Caco-2 (cell line): ENCODE results near the gene SUMF1. TPM values are rescaled to one million over a fixed set of nuclear protein-coding genes. Genes with fewer than 3 reads are reported as not detected.
"Not testable (repeated sequence)": the region's sequence is repeated elsewhere in the genome, so short reads cannot be mapped to it uniquely, and the experiment has no call there.

ENCODE experiments used
- BruUV-seq: library from RNA; stranded (reverse); fragments of 400-500 nt; replicated peaks from 2 replicates; lab custom pipeline; 2021; lab: Mats Ljungman, UMichigan
- CTCF ChIA-PET: fragments of 300-600 bp; sonication (Branson Sonifier 250); formaldehyde crosslinking; loops from one replicate; lab custom pipeline; 2022; ENCODE audit warnings: antibody characterized with exemption; lab: Charles Lee
- POLR2A ChIA-PET: fragments of 300-600 bp; sonication (Branson Sonifier 250); formaldehyde crosslinking; loops from one replicate; lab custom pipeline; 2022; ENCODE audit warnings: antibody characterized with exemption; lab: Charles Lee
- DNase-seq, 2 experiments: peaks; one replicate each; pipeline versions ENCODE4 v3.0.0 to v3.0.0-alpha.2; 2020 to 2022
- H3K27me3 ChIP-seq: replicated peaks from 2 replicates; pipeline ENCODE4 v1.6.0; 2011; ENCODE audit warnings: low read length; ENCODE audit not compliant: control insufficient read depth, insufficient read depth
- H3K36me3 ChIP-seq: 2 replicates; pipeline ENCODE4 v1.5.1; 2011; ENCODE audit warnings: low read length; ENCODE audit not compliant: control insufficient read depth, insufficient read depth
- H3K4me1 ChIP-seq: fragments of 250-450 bp; sonication (Bioruptor Pico); 2 replicates; pipeline ENCODE4 v1.5.1; 2020; ENCODE audit warnings: mild to moderate bottlenecking
- H3K4me3 ChIP-seq: 2 replicates; pipeline ENCODE4 v1.5.1; 2011; ENCODE audit warnings: low read depth, mild to moderate bottlenecking, control low read depth, low read length
- H3K9me3 ChIP-seq: fragments of 250-450 bp; sonication (Bioruptor Pico); 2 replicates; pipeline ENCODE4 v1.5.1; 2020; ENCODE audit warnings: mild to moderate bottlenecking, moderate library complexity
- H3K27ac Mint-ChIP-seq: one replicate; pipeline ENCODE4 v1.8.0; 2022; ENCODE audit warnings: mixed read lengths; ENCODE audit not compliant: unreplicated experiment
- H3K27me3 Mint-ChIP-seq: one replicate; pipeline ENCODE4 v1.8.0; 2022; ENCODE audit warnings: mixed read lengths; ENCODE audit not compliant: insufficient read depth, unreplicated experiment
- H3K36me3 Mint-ChIP-seq: one replicate; pipeline ENCODE4 v1.8.0; 2022; ENCODE audit warnings: mild to moderate bottlenecking, mixed read lengths; ENCODE audit not compliant: insufficient read depth, unreplicated experiment
- H3K4me1 Mint-ChIP-seq: one replicate; pipeline ENCODE4 v1.8.0; 2022; ENCODE audit warnings: low read depth, mixed read lengths; ENCODE audit not compliant: unreplicated experiment
- H3K4me3 Mint-ChIP-seq: one replicate; pipeline ENCODE4 v1.8.0; 2022; ENCODE audit warnings: mild to moderate bottlenecking, moderate library complexity, mixed read lengths; ENCODE audit not compliant: unreplicated experiment
- H3K9me3 Mint-ChIP-seq: one replicate; pipeline ENCODE4 v1.8.0; 2022; ENCODE audit warnings: mixed read lengths; ENCODE audit not compliant: unreplicated experiment
- CTCF ChIP-seq, 2 experiments: fragments of 200-600 bp in 1 of 2; IDR thresholded peaks; 1 replicate in 1 of 2; 2 replicates in 1 of 2; pipeline versions ENCODE4 v1.5.1 to v1.8.0; 2011 to 2022; ENCODE audit warnings: antibody characterized with exemption in 1 of 2, control low read depth in 1 of 2, inconsistent platforms in 1 of 2, low read depth in 1 of 2, low read length in 1 of 2, mild to moderate bottlenecking in 1 of 2, moderate library complexity in 1 of 2; ENCODE audit not compliant: insufficient read depth in 1 of 2, severe bottlenecking in 1 of 2, unreplicated experiment in 1 of 2
- intact Hi-C: fragments of 100-400 bp; cut with micrococcal nuclease; formaldehyde crosslinking; loops from one replicate; pipeline ENCODE4 v1.10.0; 2022; ENCODE audit not compliant: unreplicated experiment
- total RNA-seq: library from RNA; stranded (reverse); gene quantifications from 2 replicates; pipeline ENCODE4 v1.2.3, GENCODE V29; 2022

SUMF1 gene
- total RNA-seq, 1 experiment from 2014 or later: 24.4 TPM

- no peak for TF ChIP-seq CTCF (IDR thresholded peaks at IDR 0.05; ENCODE audit: insufficient read depth in 1 of 2, low read depth in 1 of 2, low read length in 1 of 2, severe bottlenecking in 1 of 2, unreplicated experiment in 1 of 2)
- no TSS peak for BruUV-seq
- Histone ChIP-seq H3K36me3 (no peaks in the 10 kb centered on the region), H3K27me3 (no peaks in the 10 kb centered on the region), H3K4me3 (no peak overlapping the region), H3K9me3 (0 out of 2 replicates have a peak, but pooled peaks cover 3% of the 10 kb centered on the region), H3K4me1 (no peaks in the 10 kb centered on the region)
- no peaks in the 10 kb centered on the region for H3K36me3 Mint-ChIP-seq
- peaks cover 13% of the 10 kb centered on the region for H3K9me3 Mint-ChIP-seq
- POLR2A ChIA-PET: no interaction called here
- no peak overlapping the region for H3K4me3 Mint-ChIP-seq
- intact Hi-C loops: no loop called here
- DNase-seq: no peak
- H3K4me1 Mint-ChIP-seq: no peaks in the 10 kb centered on the region
- no peak overlapping the region for H3K27ac Mint-ChIP-seq
- CTCF ChIA-PET: no interaction called here
- no peaks in the 10 kb centered on the region for H3K27me3 Mint-ChIP-seq
Observed at GRCh38 chr3:4332111-4332510, 135.0 kb downstream of the SUMF1 start.

GRCh38 chr3:4329806-4330205 is 137.3 kb downstream of the SUMF1 start:
- CTCF ChIA-PET, H3K36me3 ChIP-seq, BruUV-seq, H3K4me3 Mint-ChIP-seq, H3K27ac Mint-ChIP-seq, intact Hi-C loops, H3K4me3 ChIP-seq, POLR2A ChIA-PET, DNase-seq, H3K27me3 Mint-ChIP-seq, H3K4me1 ChIP-seq, H3K9me3 ChIP-seq, H3K27me3 ChIP-seq, H3K36me3 Mint-ChIP-seq, H3K4me1 Mint-ChIP-seq: not testable (repeated sequence)
- peaks cover 13% of the 10 kb centered on the region for H3K9me3 Mint-ChIP-seq

- Histone ChIP-seq H3K4me1 (no peaks in the 10 kb centered on the region), H3K36me3 (no peaks in the 10 kb centered on the region), H3K4me3 (no peak overlapping the region), H3K9me3 (0 out of 2 replicates have a peak, but pooled peaks cover 3% of the 10 kb centered on the region), H3K27me3 (no peaks in the 10 kb centered on the region)
- no peak overlapping the region for H3K27ac Mint-ChIP-seq
- H3K4me3 Mint-ChIP-seq: no peak overlapping the region
- H3K36me3 Mint-ChIP-seq: no peaks in the 10 kb centered on the region
- peaks cover 5% of the 10 kb centered on the region for H3K4me1 Mint-ChIP-seq
- intact Hi-C loops: no loop called here
- ChIA-PET CTCF (no interaction called here), POLR2A (no interaction called here)
- H3K27me3 Mint-ChIP-seq: no peaks in the 10 kb centered on the region
- TF ChIP-seq CTCF (IDR thresholded peaks at IDR 0.05; ENCODE audit: insufficient read depth in 1 of 2, low read depth in 1 of 2, low read length in 1 of 2, severe bottlenecking in 1 of 2, unreplicated experiment in 1 of 2): no peak
- DNase-seq: no peak
- no TSS peak for BruUV-seq
- H3K9me3 Mint-ChIP-seq: peaks cover 13% of the 10 kb centered on the region
Observed at GRCh38 chr3:4326868-4327267, 140.2 kb downstream of the SUMF1 start.
